GM12872 (cell line): ENCODE measurements around the gene GABRA4.

Experiments
- CTCF ChIP-seq: IDR thresholded peaks from 3 replicates; pipeline ENCODE4 v1.5.1; 2011; ENCODE audit warnings: low read depth, mild to moderate bottlenecking, low read length, moderate library complexity; ENCODE audit not compliant: insufficient read depth

Gene GABRA4

GRCh38 chr4:46999566-46999965 is 6.2 kb upstream of the GABRA4 start:
- TF ChIP-seq CTCF, result no peak

GRCh38 chr4:46994007-46994405 is 625 bp upstream of the GABRA4 start:
- TF ChIP-seq CTCF, result no peak

GRCh38 chr4:46992338-46992737 is 1.0 kb downstream of the GABRA4 start:
- no peak for TF ChIP-seq CTCF

GRCh38 chr4:46986922-46987638 is 6.3 kb downstream of the GABRA4 start:
- no peak for TF ChIP-seq CTCF

- no peak for TF ChIP-seq CTCF
Measured at GRCh38 chr4:46984781-46985180, 8.6 kb downstream of the GABRA4 start.

GRCh38 chr4:46980851-46981250 is 12.5 kb downstream of the GABRA4 start:
- TF ChIP-seq CTCF, result no peak

GRCh38 chr4:46979726-46980125 is 13.7 kb downstream of the GABRA4 start:
- TF ChIP-seq CTCF, result no peak
